SK-N-SH (cell line): ENCODE data around the gene FTO. TPM values are rescaled to one million over a fixed set of nuclear protein-coding genes. Genes with fewer than 3 reads are reported as not detected.

Experiments
- CTCF ChIA-PET: fragments of 300-600, 350-600 bp; formaldehyde crosslinking; extraction: SDS; loops from one replicate; lab custom pipeline; 2021; lab: Yijun Ruan, JAX
- POLR2A ChIA-PET: fragments of 350-600 bp; sonication (Branson Sonifier 250); formaldehyde crosslinking; extraction: SDS; loops from one replicate; lab custom pipeline; 2020; ENCODE audit warnings: antibody characterized with exemption, inconsistent platforms; lab: Yijun Ruan, JAX
- DNase-seq: peaks from one replicate; pipeline ENCODE4 v3.0.0; 2012
- H2AFZ ChIP-seq: fragments of 200-600 bp; sonication (generic); 2 replicates; pipeline ENCODE4 v1.8.1; 2016; ENCODE audit warnings: antibody characterized with exemption, mild to moderate bottlenecking, low read depth
- H3F3A ChIP-seq: fragments of 200-600 bp; sonication (generic); replicated peaks from 2 replicates; pipeline ENCODE3; 2016; ENCODE audit warnings: antibody characterized with exemption, mild to moderate bottlenecking; ENCODE audit not compliant: insufficient read depth
- H3K27ac ChIP-seq, 2 experiments: fragments of 200-500 bp in 1 of 2; fragments of 200-600 bp in 1 of 2; sonication (Bioruptor generic) in 1 of 2; sonication (generic), shearing (Covaris generic) in 1 of 2; 2 replicates each; pipeline versions ENCODE4 v1.5.1 to v1.6.1; 2014 to 2016; ENCODE audit warnings: low read depth in 2 of 2, inconsistent platforms in 1 of 2, low read length in 1 of 2, mild to moderate bottlenecking in 1 of 2, mixed read lengths in 1 of 2
- H3K27me3 ChIP-seq: fragments of 200-600 bp; sonication (generic), shearing (Covaris generic); 2 replicates; pipeline ENCODE4 v1.6.1; 2016; ENCODE audit warnings: mixed run types; ENCODE audit not compliant: insufficient read depth
- H3K36me3 ChIP-seq, 2 experiments: fragments of 200-500 bp in 1 of 2; fragments of 200-600 bp in 1 of 2; sonication (Bioruptor generic) in 1 of 2; sonication (generic) in 1 of 2; replicated peaks in 1 of 2; 2 replicates each; pipeline versions ENCODE3 to v1.5.1; 2014 to 2016; ENCODE audit warnings: low read length in 1 of 2, mild to moderate bottlenecking in 1 of 2; ENCODE audit not compliant: insufficient read depth in 2 of 2, control insufficient read depth in 1 of 2
- H3K4me1 ChIP-seq, 2 experiments: fragments of 200-500 bp in 1 of 2; fragments of 200-600 bp in 1 of 2; sonication (Bioruptor generic) in 1 of 2; sonication (generic), shearing (Covaris generic) in 1 of 2; 2 replicates each; pipeline versions ENCODE4 v1.5.1 to v1.6.1; 2014 to 2016; ENCODE audit warnings: low read depth in 1 of 2, low read length in 1 of 2, mixed run types in 1 of 2; ENCODE audit not compliant: insufficient read depth in 2 of 2, control insufficient read depth in 1 of 2
- H3K4me2 ChIP-seq: fragments of 200-600 bp; sonication (generic), shearing (Covaris generic); 2 replicates; pipeline ENCODE4 v1.6.1; 2017; ENCODE audit warnings: mixed run types
- H3K4me3 ChIP-seq, 2 experiments: fragments of 200-500 bp in 1 of 2; fragments of 200-600 bp in 1 of 2; sonication (Bioruptor generic) in 1 of 2; sonication (generic), shearing (Covaris generic) in 1 of 2; 2 replicates each; pipeline versions ENCODE4 v1.5.1 to v1.8.1; 2014 to 2016; ENCODE audit warnings: low read depth in 2 of 2, inconsistent platforms in 1 of 2, low read length in 1 of 2, mild to moderate bottlenecking in 1 of 2, mixed read lengths in 1 of 2, moderate library complexity in 1 of 2
- H3K79me2 ChIP-seq: fragments of 200-600 bp; sonication (generic); 2 replicates; pipeline ENCODE4 v1.8.1; 2017; ENCODE audit warnings: mild to moderate bottlenecking; ENCODE audit not compliant: insufficient read depth
- H3K9ac ChIP-seq: fragments of 200-600 bp; sonication (generic); 2 replicates; pipeline ENCODE4 v1.6.1; 2017; ENCODE audit warnings: mixed run types
- H3K9me2 ChIP-seq: fragments of 200-600 bp; sonication (generic); 2 replicates; pipeline ENCODE4 v1.6.1; 2017; ENCODE audit warnings: mixed run types
- H3K9me3 ChIP-seq: fragments of 200-600 bp; sonication (generic); 2 replicates; pipeline ENCODE4 v1.6.1; 2017; ENCODE audit warnings: mixed run types, mild to moderate bottlenecking, moderate library complexity
- H4K20me1 ChIP-seq: fragments of 200-600 bp; sonication (generic); 2 replicates; pipeline ENCODE4 v1.6.1; 2017; ENCODE audit warnings: mild to moderate bottlenecking, mixed run types; ENCODE audit not compliant: insufficient read depth
- FOSL2 ChIP-seq: IDR thresholded peaks from 2 replicates; pipeline ENCODE4 v1.4.0; 2012; ENCODE audit warnings: low read depth, mild to moderate bottlenecking, moderate library complexity, borderline replicate concordance
- GABPA ChIP-seq: IDR thresholded peaks from 2 replicates; pipeline ENCODE4 v1.4.0; 2012; ENCODE audit warnings: low read depth, mild to moderate bottlenecking
- MXI1 ChIP-seq: IDR thresholded peaks from 2 replicates; pipeline ENCODE4 v1.6.1; 2012; ENCODE audit warnings: mild to moderate bottlenecking, low read depth, low read length, improper control_type of control experiment
- NFIC ChIP-seq: IDR thresholded peaks from 2 replicates; pipeline ENCODE4 v1.4.0; 2012; ENCODE audit warnings: borderline replicate concordance
- POLR2AphosphoS5 ChIP-seq: IDR thresholded peaks from 2 replicates; pipeline ENCODE4 v1.6.1; 2012; ENCODE audit warnings: low read depth, low read length
- RAD21 ChIP-seq: IDR thresholded peaks from 2 replicates; pipeline ENCODE4 v1.6.1; 2012; ENCODE audit warnings: mild to moderate bottlenecking, low read length
- RCOR1 ChIP-seq: fragments of 150-350 bp; IDR thresholded peaks from 2 replicates; pipeline ENCODE4 v1.6.1; 2017; ENCODE audit warnings: antibody characterized with exemption, low read length
- RFX5 ChIP-seq: IDR thresholded peaks from 2 replicates; pipeline ENCODE4 v1.6.1; 2012; ENCODE audit warnings: mild to moderate bottlenecking, improper control_type of control experiment, low read length
- RXRA ChIP-seq: IDR thresholded peaks from 2 replicates; pipeline ENCODE4 v1.4.0; 2012; ENCODE audit warnings: low read depth, mild to moderate bottlenecking, borderline replicate concordance
- SIN3A ChIP-seq: IDR thresholded peaks from 2 replicates; pipeline ENCODE4 v1.6.1; 2012; ENCODE audit warnings: low read depth, mild to moderate bottlenecking, low read length, moderate library complexity, borderline replicate concordance
- SMC3 ChIP-seq: IDR thresholded peaks from 2 replicates; pipeline ENCODE4 v1.6.1; 2012; ENCODE audit warnings: low read depth, low read length, improper control_type of control experiment
- TCF12 ChIP-seq: IDR thresholded peaks from 2 replicates; pipeline ENCODE4 v1.4.0; 2012
- WGBS: methylation state at CpG from one replicate; pipeline ENCODE4 v1.1.6; 2017; ENCODE audit warnings: low lambda C conversion rate; 5-methylcytosine and 5-hydroxymethylcytosine counted together
- polyA plus RNA-seq, 3 experiments: library from polyadenylated mRNA; depleted of rRNA; stranded (reverse); fragments of >200 nt; gene quantifications; 2 replicates each; pipeline ENCODE4 v1.2.3, GENCODE V29; 2012
- TF ChIP-seq, protein P1 (sequence below): fragments of 200-600 bp; sonication (generic); IDR thresholded peaks from 2 replicates; pipeline ENCODE4 v1.6.1; 2017; ENCODE audit warnings: antibody characterized with exemption, mild to moderate bottlenecking, moderate library complexity
- TF ChIP-seq, protein P2 (sequence below): IDR thresholded peaks from 2 replicates; pipeline ENCODE4; 2012

Gene FTO
- polyA plus RNA-seq, 1 of the 3 experiments (the other 2 are of a cell fraction) = 41.2 TPM

DNA sequence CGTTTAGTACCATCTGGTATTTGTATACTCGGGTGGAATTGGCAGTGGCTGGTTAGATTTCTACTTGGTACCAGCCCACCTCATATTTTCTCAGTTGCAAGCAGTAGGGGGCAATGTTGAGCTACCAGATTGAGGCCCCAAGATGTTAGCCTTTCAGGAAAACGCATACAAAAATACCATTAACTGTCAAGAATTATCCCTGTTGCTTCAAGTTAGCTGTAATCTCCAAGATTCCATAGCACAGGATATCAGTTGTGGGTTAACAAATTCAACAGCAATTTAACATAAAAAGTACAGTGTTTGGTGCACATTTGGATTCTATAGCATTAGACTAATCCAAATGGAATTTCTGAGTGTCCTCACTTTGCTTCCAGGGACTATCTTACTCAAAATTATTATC, 188.2 kb downstream of the FTO start:
- H3K9ac ChIP-seq = no peak overlapping the region
- TF ChIP-seq TCF12 (0 out of 2 replicates have a peak, but pooled peaks have one; percentile 36), RXRA (no peak), FOSL2 (peak; percentile 35; the same call in 1 of the 2 replicates), POLR2AphosphoS5 (no peak), RAD21 (peak; percentile 88), SIN3A (no peak), RFX5 (no peak), GABPA (no peak), RCOR1 (0 out of 2 replicates have a peak, but pooled peaks have one; percentile 17), SMC3 (peak; percentile 69; the same call in 1 of the 2 replicates)
- TF ChIP-seq, protein P1, sequence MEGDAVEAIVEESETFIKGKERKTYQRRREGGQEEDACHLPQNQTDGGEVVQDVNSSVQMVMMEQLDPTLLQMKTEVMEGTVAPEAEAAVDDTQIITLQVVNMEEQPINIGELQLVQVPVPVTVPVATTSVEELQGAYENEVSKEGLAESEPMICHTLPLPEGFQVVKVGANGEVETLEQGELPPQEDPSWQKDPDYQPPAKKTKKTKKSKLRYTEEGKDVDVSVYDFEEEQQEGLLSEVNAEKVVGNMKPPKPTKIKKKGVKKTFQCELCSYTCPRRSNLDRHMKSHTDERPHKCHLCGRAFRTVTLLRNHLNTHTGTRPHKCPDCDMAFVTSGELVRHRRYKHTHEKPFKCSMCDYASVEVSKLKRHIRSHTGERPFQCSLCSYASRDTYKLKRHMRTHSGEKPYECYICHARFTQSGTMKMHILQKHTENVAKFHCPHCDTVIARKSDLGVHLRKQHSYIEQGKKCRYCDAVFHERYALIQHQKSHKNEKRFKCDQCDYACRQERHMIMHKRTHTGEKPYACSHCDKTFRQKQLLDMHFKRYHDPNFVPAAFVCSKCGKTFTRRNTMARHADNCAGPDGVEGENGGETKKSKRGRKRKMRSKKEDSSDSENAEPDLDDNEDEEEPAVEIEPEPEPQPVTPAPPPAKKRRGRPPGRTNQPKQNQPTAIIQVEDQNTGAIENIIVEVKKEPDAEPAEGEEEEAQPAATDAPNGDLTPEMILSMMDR = peak; percentile 91
- no peaks in the 10 kb centered on the region for H3K79me2 ChIP-seq
- no peaks in the 10 kb centered on the region for H4K20me1 ChIP-seq
- H3K4me3 ChIP-seq = no peak overlapping the region
- peaks cover 8 to 29% of the 10 kb centered on the region in 2 experiments; a peak in 3 of 4 replicates for H3K4me1 ChIP-seq
- peak overlapping the region in 1 of 2 experiments; percentile 27; a peak in 3 of 4 replicates for H3K27ac ChIP-seq
- no peaks in the 10 kb centered on the region for H3K9me2 ChIP-seq
- peaks cover 15% of the 10 kb centered on the region for H3F3A ChIP-seq
- WGBS = 0% methylated on average over 3 of the region's 3 CpGs
- CTCF ChIA-PET = interaction anchor here (0.7 to 3.5 kb wide), 28 partner anchors 9 to 1479 kb away, joined by 3 to 13 read pairs (median 3); partner anchors contain the start of gene IRX3
- no peaks in the 10 kb centered on the region for H3K27me3 ChIP-seq
- DNase-seq = peak; percentile 40
- POLR2A ChIA-PET = interaction anchor here (0.9 kb wide), 1 partner anchor 168 kb away, joined by 4 read pairs; no protein-coding TSS in a partner anchor
- H3K4me2 ChIP-seq = 0 out of 2 replicates have a peak overlapping the region, but pooled peaks have one; percentile 6
- H2AFZ ChIP-seq = 0 out of 2 replicates have a peak overlapping the region, but pooled peaks have one; percentile 11
- peaks cover 9 to 12% of the 10 kb centered on the region in 2 experiments for H3K36me3 ChIP-seq
- no peaks in the 10 kb centered on the region for H3K9me3 ChIP-seq

DNA sequence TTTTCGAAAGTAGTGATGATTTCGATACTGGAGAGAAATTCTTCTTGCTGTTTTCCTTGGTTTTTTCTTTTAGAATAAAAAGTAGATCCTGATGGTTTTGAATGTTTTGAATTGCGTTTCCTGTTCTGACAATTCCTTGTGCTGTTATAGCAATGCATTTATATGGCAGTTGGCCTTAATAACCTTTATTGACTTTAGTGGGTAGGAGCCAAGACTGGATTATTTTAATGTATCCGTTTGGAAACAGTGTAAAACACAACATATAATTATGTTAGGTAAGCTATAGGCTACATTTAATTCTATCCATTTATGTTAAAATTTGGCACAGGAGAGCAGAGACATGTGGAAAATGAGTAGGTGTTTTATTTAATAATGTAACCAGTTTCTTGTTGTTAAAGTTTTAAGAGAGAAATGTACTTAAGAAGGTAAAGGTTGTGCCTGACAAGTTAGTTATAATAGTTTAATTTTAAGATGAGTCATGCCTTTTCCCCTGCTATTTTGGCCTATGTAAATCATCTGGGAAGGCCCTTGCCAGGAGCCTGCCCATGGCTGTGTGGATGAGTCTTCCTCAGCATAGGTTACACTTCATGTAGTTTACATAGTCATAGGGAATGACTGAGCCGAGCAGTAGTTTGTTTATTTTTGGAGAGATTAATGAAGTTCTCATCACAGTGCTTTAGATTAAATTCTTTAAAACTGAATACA, 189.9 kb downstream of the FTO start:
- Histone ChIP-seq H3K9me2 (no peaks in the 10 kb centered on the region), H4K20me1 (no peaks in the 10 kb centered on the region), H3F3A (peaks cover 15% of the 10 kb centered on the region), H3K4me3 (no peak overlapping the region), H3K27me3 (no peaks in the 10 kb centered on the region), H3K36me3 (peaks cover 7% of the 10 kb centered on the region in 2 experiments), H2AFZ (no peak overlapping the region), H3K27ac (0 out of 4 replicates have a peak overlapping the region, but pooled peaks of 1 of the 2 experiments have one; percentile 8), H3K9me3 (no peaks in the 10 kb centered on the region), H3K4me2 (no peak overlapping the region), H3K9ac (no peak overlapping the region), H3K79me2 (no peaks in the 10 kb centered on the region), H3K4me1 (peaks cover 8 to 29% of the 10 kb centered on the region in 2 experiments; a peak in 3 of 4 replicates)
- TF ChIP-seq SIN3A = no peak
- TF ChIP-seq FOSL2 = peak; percentile 35; the same call in 1 of the 2 replicates
- TF ChIP-seq, protein P2, sequence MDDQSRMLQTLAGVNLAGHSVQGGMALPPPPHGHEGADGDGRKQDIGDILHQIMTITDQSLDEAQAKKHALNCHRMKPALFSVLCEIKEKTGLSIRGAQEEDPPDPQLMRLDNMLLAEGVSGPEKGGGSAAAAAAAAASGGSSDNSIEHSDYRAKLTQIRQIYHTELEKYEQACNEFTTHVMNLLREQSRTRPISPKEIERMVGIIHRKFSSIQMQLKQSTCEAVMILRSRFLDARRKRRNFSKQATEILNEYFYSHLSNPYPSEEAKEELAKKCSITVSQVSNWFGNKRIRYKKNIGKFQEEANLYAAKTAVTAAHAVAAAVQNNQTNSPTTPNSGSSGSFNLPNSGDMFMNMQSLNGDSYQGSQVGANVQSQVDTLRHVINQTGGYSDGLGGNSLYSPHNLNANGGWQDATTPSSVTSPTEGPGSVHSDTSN = 0 out of 2 replicates have a peak, but pooled peaks have one; percentile 21
- no peak for TF ChIP-seq MXI1
- TF ChIP-seq GABPA = no peak
- peak; percentile 10; the same call in 1 of the 2 replicates for TF ChIP-seq NFIC
- TF ChIP-seq, protein P1 = no peak
- 62% methylated on average over 5 of the region's 5 CpGs for WGBS
- no peak for DNase-seq
- CTCF ChIA-PET = interaction anchor here (1.0 to 3.5 kb wide), 3 partner anchors 8 to 142 kb away, joined by 3 to 13 read pairs (median 3); no protein-coding TSS in a partner anchor
- POLR2A ChIA-PET = no interaction called here
